ENCODE results near the gene ZMYND8.

DNA sequence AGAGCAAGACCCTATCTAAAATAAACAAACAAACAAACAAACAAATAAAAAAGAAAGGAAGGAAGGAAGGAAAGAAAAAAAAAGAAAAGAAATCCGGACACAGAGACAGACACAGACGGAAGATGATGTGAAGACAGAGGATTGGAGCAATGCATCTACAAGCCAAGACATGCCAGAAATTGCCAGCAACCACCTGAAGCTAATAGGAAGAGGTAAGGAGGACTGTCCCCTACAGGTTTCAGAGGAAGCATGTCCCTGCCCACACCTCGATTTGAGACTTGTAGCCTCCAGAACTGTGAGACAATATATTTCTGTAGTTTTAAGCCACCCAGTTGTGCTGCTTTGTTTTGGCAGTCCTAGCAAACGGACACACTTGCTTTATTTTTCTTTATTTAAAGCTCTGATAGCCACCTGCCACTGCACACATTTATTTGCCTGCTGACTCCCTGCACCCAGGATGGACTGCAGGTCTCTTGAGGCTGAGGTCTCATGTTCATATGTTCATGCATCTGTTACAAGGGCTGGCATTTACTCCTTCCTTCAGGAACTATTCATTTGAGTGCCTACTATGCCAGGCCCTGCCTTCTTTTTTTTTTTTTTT is 20.7 kb upstream of the ZMYND8 start:
- TF ChIP-seq CTCF (IDR thresholded peaks at IDR 0.05; ENCODE audit: poor library complexity, severe bottlenecking) (no peak), TAF1 (IDR thresholded peaks at IDR 0.05; ENCODE audit: low read depth) (no peak)
